HepG2 (cell line): ENCODE results near the gene C2CD3. TPM values are rescaled to one million over a fixed set of nuclear protein-coding genes. Genes with fewer than 3 reads are reported as not detected.

ENCODE experiments used
- AHDC1 ChIP-seq: sonication (generic); formaldehyde crosslinking; IDR thresholded peaks from 2 replicates; pipeline ENCODE4 v1.5.1; 2020; ENCODE audit warnings: mild to moderate bottlenecking, missing genetic modification reagents, borderline replicate concordance
- DZIP1 ChIP-seq: sonication (generic); formaldehyde crosslinking; IDR thresholded peaks from 2 replicates; pipeline ENCODE4 v1.5.0; 2020; ENCODE audit warnings: mild to moderate bottlenecking, missing genetic modification reagents
- FOSL2 ChIP-seq: sonication (generic); formaldehyde crosslinking; IDR thresholded peaks from 2 replicates; pipeline ENCODE4 v1.4.0; 2020; ENCODE audit warnings: missing genetic modification reagents
- GABPA ChIP-seq, 2 experiments: IDR thresholded peaks; 2 replicates each; pipeline ENCODE4 v1.6.1; 2011 to 2016; ENCODE audit warnings: low read depth in 2 of 2, low read length in 1 of 2, missing biosample characterization in 1 of 2, missing genetic modification characterization in 1 of 2
- IRF2 ChIP-seq: IDR thresholded peaks from 2 replicates; pipeline ENCODE4 v1.6.1; 2018; ENCODE audit warnings: missing genetic modification reagents, missing compliant biosample characterization
- JUNB ChIP-seq: sonication (generic); formaldehyde crosslinking; IDR thresholded peaks from 2 replicates; pipeline ENCODE4 v1.8.0; 2022; ENCODE audit warnings: missing genetic modification reagents, mild to moderate bottlenecking, borderline replicate concordance
- NFE2 ChIP-seq: sonication (generic); formaldehyde crosslinking; IDR thresholded peaks from 2 replicates; pipeline ENCODE4 v1.4.0; 2020; ENCODE audit warnings: missing genetic modification reagents
- RFX1 ChIP-seq: fragments of 450-650 bp; IDR thresholded peaks from 2 replicates; pipeline ENCODE4 v1.6.1; 2017
- polyA plus RNA-seq, 8 experiments: library from polyadenylated mRNA; depleted of rRNA in 3 of 8; stranded (reverse) in 7 of 8; unstranded in 1 of 8; fragments of >200 nt; fragmentation: Illumina TruSeq in 4 of 8; extraction: Trizol in 4 of 8; gene quantifications; 2 replicates each; pipeline versions ENCODE4 v1.2.1 to v1.2.3, GENCODE V29; 2011 to 2016; ENCODE audit warnings: low read depth in 4 of 8, missing spikeins in 1 of 8, mixed read lengths in 1 of 8; ENCODE audit not compliant: insufficient read depth in 1 of 8
- total RNA-seq, 5 experiments: library from RNA; depleted of rRNA; stranded (reverse); fragments of >200 nt; fragmentation: Illumina TruSeq; extraction: Trizol; gene quantifications; 2 replicates each; pipeline ENCODE4 v1.2.3, GENCODE V29; 2016; ENCODE audit warnings: low read depth in 1 of 5

The C2CD3 gene
- total and polyA plus RNA-seq, 2 of the 13 experiments (the other 11 are each of a cell fraction or from before 2014, with no cell fraction given): 5.5 to 6.4 TPM

GRCh38 chr11:74085542-74085892 lies 85.3 kb downstream of the C2CD3 start (continued):
- TF ChIP-seq AHDC1 (CRISPR knock-in tag) (no peak), FOSL2 (CRISPR knock-in tag) (peak; percentile 71), DZIP1 (CRISPR knock-in tag) (no peak), IRF2 (CRISPR knock-in tag) (no peak), JUNB (no peak), GABPA (IDR thresholded peaks at IDR 0.05; ENCODE audit: low read depth, low read length) (no peak), GABPA (CRISPR knock-in tag; IDR thresholded peaks at IDR 0.05; ENCODE audit: low read depth) (no peak), NFE2 (CRISPR knock-in tag) (0 out of 2 replicates have a peak, but pooled peaks have one; percentile 38), RFX1 (no peak)
